ENCODE results near the gene OBSL1. TPM values are rescaled to one million over a fixed set of nuclear protein-coding genes. Genes with fewer than 3 reads are reported as not detected.

Gene OBSL1
- total RNA-seq, 1 donor from 2014 or later: 66.2 TPM

Other genes starting within 250 kb of the OBSL1 start
- gene RESP18, start 238.8 kb downstream of the OBSL1 start, total RNA-seq (ENCODE audit: insufficient read depth, low replicate concordance): not detected
- gene DNPEP, start 183.6 kb downstream of the OBSL1 start, total RNA-seq (ENCODE audit: insufficient read depth, low replicate concordance): 26.0 TPM
- gene DES, start 153.2 kb downstream of the OBSL1 start, total RNA-seq (ENCODE audit: insufficient read depth, low replicate concordance): 2,247 TPM
- gene SPEG, start 136.7 kb downstream of the OBSL1 start, total RNA-seq (ENCODE audit: insufficient read depth, low replicate concordance): 61.9 TPM
- 44.1 TPM for gene GMPPA, start 72.6 kb downstream of the OBSL1 start, total RNA-seq (ENCODE audit: insufficient read depth, low replicate concordance)
- gene ASIC4, start 57.1 kb downstream of the OBSL1 start, total RNA-seq (ENCODE audit: insufficient read depth, low replicate concordance): 0.96 TPM
- gene CHPF, start 27.7 kb downstream of the OBSL1 start, total RNA-seq (ENCODE audit: insufficient read depth, low replicate concordance): 132 TPM
- 2.2 TPM for gene TMEM198, start 27.5 kb downstream of the OBSL1 start, total RNA-seq (ENCODE audit: insufficient read depth, low replicate concordance)
- not detected for gene INHA, start 771 bp upstream of the OBSL1 start, total RNA-seq (ENCODE audit: insufficient read depth, low replicate concordance)
- 3.6 TPM for gene STK11IP, start 26.3 kb upstream of the OBSL1 start, total RNA-seq (ENCODE audit: insufficient read depth, low replicate concordance)
- 1.7 TPM for gene SLC4A3, start 56.1 kb upstream of the OBSL1 start, total RNA-seq (ENCODE audit: insufficient read depth, low replicate concordance)